Smooth muscle cell (in vitro differentiated cells): ENCODE measurements around the gene RAB4B. TPM values are rescaled to one million over a fixed set of nuclear protein-coding genes. Genes with fewer than 3 reads are reported as not detected.
"Not testable (repeated sequence)": the region's sequence is repeated elsewhere in the genome, so short reads cannot be mapped to it uniquely, and the experiment has no call there.

Experiments used
- DNase-seq: peaks from one replicate; lab custom pipeline; 2025; ENCODE audit not compliant: unreplicated experiment; lab: John Stamatoyannopoulos, UW
- H2AFZ ChIP-seq: fragments of 200-600 bp; sonication (generic); 2 replicates; pipeline ENCODE4 v1.6.0; 2016; ENCODE audit warnings: antibody characterized with exemption, low read depth, mild to moderate bottlenecking
- H3F3A ChIP-seq: fragments of 200-600 bp; sonication (generic); 2 replicates; pipeline ENCODE4 v1.6.0; 2017; ENCODE audit warnings: antibody characterized with exemption, low read depth
- H3K27ac ChIP-seq: fragments of 200-600 bp; sonication (generic); 2 replicates; pipeline ENCODE4 v1.5.1; 2016; ENCODE audit warnings: low read depth, mild to moderate bottlenecking
- H3K27me3 ChIP-seq: fragments of 200-600 bp; sonication (generic); 2 replicates; pipeline ENCODE4 v1.6.1; 2016; ENCODE audit warnings: low read depth, mild to moderate bottlenecking
- H3K36me3 ChIP-seq: fragments of 200-600 bp; sonication (generic); 2 replicates; pipeline ENCODE4 v1.5.1; 2016; ENCODE audit warnings: low read depth
- H3K4me1 ChIP-seq: fragments of 200-600 bp; sonication (generic); 2 replicates; pipeline ENCODE4 v1.5.1; 2016; ENCODE audit warnings: low read depth
- H3K4me2 ChIP-seq: fragments of 200-600 bp; sonication (generic); 2 replicates; pipeline ENCODE4 v1.6.0; 2016; ENCODE audit warnings: mild to moderate bottlenecking
- H3K4me3 ChIP-seq: fragments of 200-600 bp; sonication (generic); 2 replicates; pipeline ENCODE4 v1.5.1; 2016; ENCODE audit warnings: mild to moderate bottlenecking
- H3K79me2 ChIP-seq: fragments of 200-600 bp; sonication (generic); 2 replicates; pipeline ENCODE4 v1.6.0; 2016; ENCODE audit warnings: low read depth, mild to moderate bottlenecking
- H3K9ac ChIP-seq: fragments of 200-600 bp; sonication (generic); 2 replicates; pipeline ENCODE4 v1.6.0; 2016; ENCODE audit warnings: low read depth
- H3K9me3 ChIP-seq: fragments of 200-600 bp; sonication (generic); replicated peaks from 2 replicates; pipeline ENCODE4 v1.5.1; 2016; ENCODE audit warnings: low read depth
- H4K20me1 ChIP-seq: fragments of 200-600 bp; sonication (generic); 2 replicates; pipeline ENCODE4 v1.6.0; 2016; ENCODE audit warnings: low read depth
- CTCF ChIP-seq: fragments of 200-600 bp; sonication (generic); IDR thresholded peaks from 2 replicates; pipeline ENCODE4 v1.5.1; 2017; ENCODE audit warnings: borderline replicate concordance, mild to moderate bottlenecking, antibody characterized with exemption; ENCODE audit not compliant: insufficient read depth, poor library complexity, severe bottlenecking
- WGBS: methylation state at CpG from one replicate; pipeline ENCODE4 v1.1.7; 2016; ENCODE audit warnings: low lambda C conversion rate; 5-methylcytosine and 5-hydroxymethylcytosine counted together
- polyA plus RNA-seq: library from polyadenylated mRNA; unstranded; fragments of >200 nt; fragmentation: Nextera tagmentation; extraction: Ambion mirVana; gene quantifications from 2 replicates; pipeline ENCODE4 v1.2.1, GENCODE V29; 2016
- total RNA-seq: library from RNA; depleted of rRNA; stranded (reverse); fragments of >200 nt; gene quantifications from 2 replicates; pipeline ENCODE4 v1.2.3, GENCODE V29; 2014

RAB4B gene
- total and polyA plus RNA-seq, 2 experiments from 2014 or later = 10.6 to 39.5 TPM

- not testable (repeated sequence) for H3K27ac ChIP-seq, H3K36me3 ChIP-seq, DNase-seq, H3K9ac ChIP-seq, H3K79me2 ChIP-seq, H3K4me3 ChIP-seq, H3K4me2 ChIP-seq, H2AFZ ChIP-seq, H3K9me3 ChIP-seq, H3K27me3 ChIP-seq
- H4K20me1 ChIP-seq = peaks cover 14% of the 10 kb centered on the region
- H3K4me1 ChIP-seq = peaks cover 11% of the 10 kb centered on the region
- WGBS = 93% methylated on average over 29 of the region's 29 CpGs
- H3F3A ChIP-seq = peaks cover 13% of the 10 kb centered on the region
These were observed 48.8 kb downstream of the RAB4B start for GRCh38 chr19:40826699-40827385.

- H4K20me1 ChIP-seq = peaks cover 9% of the 10 kb centered on the region
- H3K4me3 ChIP-seq = no peak overlapping the region
- no peak overlapping the region for H3K9ac ChIP-seq
- H3K9me3 ChIP-seq = no peaks in the 10 kb centered on the region
- H3F3A ChIP-seq = peaks cover 11% of the 10 kb centered on the region
- no peak overlapping the region for H3K4me2 ChIP-seq
- H3K79me2 ChIP-seq = no peaks in the 10 kb centered on the region
- WGBS = 97% methylated on average over 22 of the region's 22 CpGs
- H3K27ac ChIP-seq = no peak overlapping the region
- no peak for TF ChIP-seq CTCF
- H3K4me1 ChIP-seq = peaks cover 7% of the 10 kb centered on the region
- no peak overlapping the region for H2AFZ ChIP-seq
- no peaks in the 10 kb centered on the region for H3K36me3 ChIP-seq
- H3K27me3 ChIP-seq = no peaks in the 10 kb centered on the region
- DNase-seq = no peak
These were observed 49.6 kb downstream of the RAB4B start for GRCh38 chr19:40827386-40828247.

- Histone ChIP-seq H3K9me3 (no peaks in the 10 kb centered on the region), H3K4me3 (no peak overlapping the region), H3K27ac (no peak overlapping the region), H3K9ac (no peak overlapping the region), H3F3A (peaks cover 5% of the 10 kb centered on the region), H3K27me3 (no peaks in the 10 kb centered on the region), H3K79me2 (no peaks in the 10 kb centered on the region), H4K20me1 (no peaks in the 10 kb centered on the region), H3K4me2 (no peak overlapping the region), H3K4me1 (no peaks in the 10 kb centered on the region), H2AFZ (no peak overlapping the region), H3K36me3 (no peaks in the 10 kb centered on the region)
- TF ChIP-seq CTCF = no peak
- DNase-seq = no peak
These were observed 51.2 kb downstream of the RAB4B start for GRCh38 chr19:40829205-40829604.

- H3K27me3 ChIP-seq, H4K20me1 ChIP-seq, H3K4me2 ChIP-seq, H3K36me3 ChIP-seq, H3K9ac ChIP-seq, H3K4me1 ChIP-seq, H3F3A ChIP-seq, H3K4me3 ChIP-seq, DNase-seq, H2AFZ ChIP-seq, H3K27ac ChIP-seq, H3K79me2 ChIP-seq, H3K9me3 ChIP-seq: not testable (repeated sequence)
- 97% methylated on average over 16 of the region's 16 CpGs for WGBS
These were observed 52.7 kb downstream of the RAB4B start for GRCh38 chr19:40830741-40831140.
